ENCODE data around the gene REXO1. TPM values are rescaled to one million over a fixed set of nuclear protein-coding genes. Genes with fewer than 3 reads are reported as not detected.

The REXO1 gene
- total and polyA plus RNA-seq, 2 donors (not counting 3 experiments of a cell fraction or from before 2014, with no cell fraction given), result 41.1 to 56.9 TPM

GRCh38 chr19:1806184-1807029, 41.9 kb downstream of the REXO1 start:
- intact Hi-C loops (cut with micrococcal nuclease), result no loop called here
- no peaks in the 10 kb centered on the region for H3K36me3 ChIP-seq (ENCODE audit: control insufficient read depth in 2 of 2, extremely low read depth in 1 of 2, insufficient read depth in 2 of 2, low read length in 2 of 2)
- ChIA-PET CTCF (interaction anchor here (0.6 to 1.7 kb wide), 6 partner anchors 9 to 134 kb away, joined by 3 to 4 read pairs (median 3); no protein-coding TSS in a partner anchor), POLR2A (no interaction called here)
- no peak overlapping the region for H2AFZ ChIP-seq (ENCODE audit: low read depth, low read length)
- no peaks in the 10 kb centered on the region for H3K4me1 ChIP-seq (ENCODE audit: control insufficient read depth, extremely low read depth, insufficient read depth, low read length)
- H3K27ac ChIP-seq (ENCODE audit: insufficient read depth, low read depth, low read length), result no peak overlapping the region
- H3K9me3 ChIP-seq (replicated peaks; ENCODE audit: control insufficient read depth, insufficient read depth, low read length), result no peaks in the 10 kb centered on the region
- no peak overlapping the region for H3K9ac ChIP-seq (replicated peaks; ENCODE audit: extremely low read depth, insufficient read depth, low read length)
- H3K4me3 ChIP-seq (replicated peaks in 1 of 3; ENCODE audit: insufficient read depth in 1 of 3, low read depth in 1 of 3, low read length in 3 of 3), result no peak overlapping the region
- FAIRE-seq, result no peak
- dilution Hi-C loops (cut with MboI; ENCODE audit: extremely low pct_ligation_motif_present, low sequenced_read_pairs), result no loop called here
- no peaks in the 10 kb centered on the region for H4K20me1 ChIP-seq (replicated peaks; ENCODE audit: control insufficient read depth, extremely low read depth, insufficient read depth, low read length)
- no peaks in the 10 kb centered on the region for H3K27me3 ChIP-seq (ENCODE audit: control insufficient read depth in 2 of 2, insufficient read depth in 2 of 2, low read length in 2 of 2)
- H3K9me1 ChIP-seq (replicated peaks; ENCODE audit: control insufficient read depth, extremely low read depth, insufficient read depth, low read length), result no peaks in the 10 kb centered on the region
- TF ChIP-seq EZH2 (IDR thresholded peaks at IDR 0.05; ENCODE audit: borderline replicate concordance, low read depth, low read length, severe bottlenecking), result no peak
- no peak for TF ChIP-seq FOS (IDR thresholded peaks at IDR 0.05; ENCODE audit: borderline replicate concordance, insufficient read depth, low read length)
- TF ChIP-seq GATA2 (IDR thresholded peaks at IDR 0.05; ENCODE audit: insufficient read depth, insufficient read length, low read depth, low read length), result no peak
- no peak for TF ChIP-seq CTCF (IDR thresholded peaks at IDR 0.05; ENCODE audit: extremely low read depth in 1 of 2, insufficient read depth in 1 of 2, low read depth in 1 of 2, low read length in 2 of 2)
- TF ChIP-seq POLR2AphosphoS5 (IDR thresholded peaks at IDR 0.05; ENCODE audit: insufficient read depth, low read depth, low read length), result no peak
- TF ChIP-seq POLR2A (IDR thresholded peaks at IDR 0.05; ENCODE audit: low read depth, low read length), result no peak
- TF ChIP-seq JUN (IDR thresholded peaks at IDR 0.05; ENCODE audit: borderline replicate concordance, insufficient read depth, insufficient read length, low read depth), result no peak
- no peak for TF ChIP-seq MYC (IDR thresholded peaks at IDR 0.05; ENCODE audit: low read depth, low read length)
- TF ChIP-seq, protein P1, sequence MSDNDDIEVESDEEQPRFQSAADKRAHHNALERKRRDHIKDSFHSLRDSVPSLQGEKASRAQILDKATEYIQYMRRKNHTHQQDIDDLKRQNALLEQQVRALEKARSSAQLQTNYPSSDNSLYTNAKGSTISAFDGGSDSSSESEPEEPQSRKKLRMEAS (IDR thresholded peaks at IDR 0.05; ENCODE audit: insufficient read depth, insufficient read length), result no peak
- H3K4me2 ChIP-seq (ENCODE audit: insufficient read depth, low read length), result no peak overlapping the region
- no peaks in the 10 kb centered on the region for H3K79me2 ChIP-seq (ENCODE audit: control insufficient read depth, insufficient read depth, low read length)
- DNase-seq (ENCODE audit: low read depth, low spot score), result no peak
- no TSS peak for BruUV-seq (replicated peaks)

All from endothelial cell of umbilical vein (primary cell).